HG03039 (cell line): Measurements from ENCODE around the gene TPCN1.

Experiments used
- ATAC-seq: cut with Tn5 transposase; IDR thresholded peaks from one replicate; pipeline ENCODE4 v1.9.1; 2021; ENCODE audit warnings: mild to moderate bottlenecking, moderate library complexity; ENCODE audit not compliant: unreplicated experiment

TPCN1 gene

GRCh38 chr12:113222730-113223531 is 1.7 kb downstream of the TPCN1 start:
- ATAC-seq, result no peak

GRCh38 chr12:113224955-113225354 is 3.7 kb downstream of the TPCN1 start:
- ATAC-seq, result no peak

GRCh38 chr12:113226696-113227568 is 5.7 kb downstream of the TPCN1 start:
- ATAC-seq, result no peak

- ATAC-seq, result no peak
Observed at GRCh38 chr12:113227686-113228391, 6.6 kb downstream of the TPCN1 start.

- ATAC-seq, result no peak
Observed at GRCh38 chr12:113228394-113229028, 7.2 kb downstream of the TPCN1 start.

GRCh38 chr12:113230315-113231234 is 9.3 kb downstream of the TPCN1 start:
- ATAC-seq, result no peak

GRCh38 chr12:113231235-113232088 is 10.2 kb downstream of the TPCN1 start:
- ATAC-seq, result no peak

GRCh38 chr12:113232089-113232839 is 11.0 kb downstream of the TPCN1 start:
- ATAC-seq, result no peak

- ATAC-seq, result no peak
Observed at GRCh38 chr12:113232840-113233585, 11.7 kb downstream of the TPCN1 start.

- no peak for ATAC-seq
Observed at GRCh38 chr12:113233967-113234366, 12.7 kb downstream of the TPCN1 start.

- ATAC-seq, result no peak
Observed at GRCh38 chr12:113234483-113234882, 13.2 kb downstream of the TPCN1 start.

- no peak for ATAC-seq
Observed at GRCh38 chr12:113235976-113236375, 14.7 kb downstream of the TPCN1 start.

- no peak for ATAC-seq
Observed at GRCh38 chr12:113236539-113237399, 15.5 kb downstream of the TPCN1 start.

GRCh38 chr12:113237748-113238147 is 16.5 kb downstream of the TPCN1 start:
- ATAC-seq, result no peak

- ATAC-seq, result no peak
Observed at GRCh38 chr12:113238309-113238708, 17.0 kb downstream of the TPCN1 start.

- ATAC-seq, result no peak
Observed at GRCh38 chr12:113239288-113239771, 18.1 kb downstream of the TPCN1 start.
